Measurements from ENCODE around the gene APPBP2.

Gene APPBP2

DNA sequence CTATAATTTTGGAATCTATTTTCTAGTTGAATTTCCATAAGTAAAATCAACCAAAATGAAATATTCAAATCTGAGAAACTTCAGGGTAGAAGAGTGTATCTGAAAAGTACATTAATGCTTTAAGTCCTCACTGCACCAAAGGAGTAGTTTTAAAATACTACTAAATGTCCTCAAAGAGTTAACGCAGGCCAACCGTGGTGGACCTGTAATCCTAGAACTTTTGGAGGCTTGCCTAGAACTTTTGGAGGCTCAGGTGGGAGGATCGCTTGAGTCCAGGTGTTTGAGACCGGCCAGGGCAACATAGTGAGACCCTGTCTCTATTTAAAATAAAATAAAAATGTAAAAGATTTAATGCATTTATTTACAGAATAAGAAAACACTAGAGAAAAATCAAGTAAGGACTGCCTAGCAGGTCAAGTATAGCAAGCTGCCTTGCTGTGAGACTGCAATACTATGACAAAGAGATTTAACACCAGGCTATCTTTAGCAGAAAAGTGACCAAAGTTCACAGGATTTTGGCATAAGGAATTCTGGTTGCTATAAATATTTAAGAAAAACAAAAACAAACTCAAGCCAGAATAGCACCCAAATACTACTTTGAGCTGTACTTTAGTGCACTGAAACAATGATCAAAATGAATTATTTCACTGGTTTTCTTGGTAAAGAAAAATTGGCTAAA lies 62.7 kb downstream of the APPBP2 start:
- TF ChIP-seq CTCF (conservative IDR thresholded peaks at IDR 0.05), result no peak
- H3K27ac ChIP-seq, result no peak overlapping the region

DNA sequence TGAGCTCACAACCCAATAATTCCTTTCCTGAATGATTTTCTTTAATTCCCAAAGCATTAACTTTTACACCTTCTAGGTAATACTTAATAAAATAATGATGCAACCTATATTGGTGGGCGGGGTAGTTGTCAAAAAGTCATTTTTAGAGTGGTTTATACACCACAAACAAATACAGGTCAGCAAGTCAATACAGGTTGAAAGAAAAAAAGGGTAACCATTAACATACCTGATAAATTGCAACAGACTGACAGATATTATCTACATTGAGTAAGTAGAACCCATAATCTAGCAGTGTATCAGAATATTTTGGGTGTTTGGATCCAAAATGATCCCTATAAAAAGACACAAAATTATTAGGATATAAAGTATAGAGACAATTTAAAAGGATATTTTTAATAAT lies 64.5 kb downstream of the APPBP2 start:
- no peak overlapping the region for H3K27ac ChIP-seq
- no peak for TF ChIP-seq CTCF (conservative IDR thresholded peaks at IDR 0.05)

GRCh38 chr17:60457148-60457547 lies 68.9 kb downstream of the APPBP2 start:
- no peak for TF ChIP-seq CTCF (conservative IDR thresholded peaks at IDR 0.05)
- no peak overlapping the region for H3K27ac ChIP-seq

DNA sequence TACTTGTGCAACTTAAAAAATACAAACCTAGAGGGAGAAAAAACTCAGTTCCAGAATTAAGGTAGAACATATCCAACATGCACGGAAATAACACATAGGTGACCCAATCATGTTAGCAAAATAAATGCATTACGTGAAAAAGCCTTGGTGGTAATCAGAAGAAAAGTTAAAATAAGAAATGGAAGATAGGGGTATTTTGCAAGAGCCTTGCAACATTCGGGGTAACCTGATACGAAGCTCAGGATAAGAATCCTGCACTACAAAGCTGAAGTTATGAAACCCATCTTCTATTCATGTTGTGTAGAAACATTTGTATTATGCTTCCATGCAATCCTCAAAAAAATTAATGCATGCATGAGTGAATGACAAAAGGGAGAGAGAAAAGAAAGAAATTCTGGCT lies 70.7 kb downstream of the APPBP2 start:
- no peak for TF ChIP-seq CTCF (conservative IDR thresholded peaks at IDR 0.05)
- H3K27ac ChIP-seq, result no peak overlapping the region

DNA sequence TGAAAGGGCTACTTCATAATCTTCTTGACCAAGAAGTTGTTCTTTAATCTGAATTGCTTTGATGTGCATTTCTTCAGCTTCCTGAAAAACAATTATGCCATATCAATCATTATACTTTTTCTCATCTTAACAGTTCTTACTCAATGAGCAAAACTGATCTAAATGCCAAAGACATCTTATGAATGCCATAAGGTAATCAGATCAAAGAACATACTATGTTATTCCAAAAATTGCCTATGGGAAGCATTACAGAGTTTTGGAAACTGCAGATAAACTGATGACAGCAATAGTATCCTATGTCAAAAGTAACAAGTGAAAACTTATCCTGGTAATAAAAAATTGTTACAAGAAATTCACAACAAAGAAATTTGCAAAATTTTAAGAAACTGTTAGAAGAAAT lies 74.1 kb downstream of the APPBP2 start:
- H3K27ac ChIP-seq, result no peak overlapping the region
- TF ChIP-seq CTCF (conservative IDR thresholded peaks at IDR 0.05), result no peak

GRCh38 chr17:60451071-60451470 lies 75.0 kb downstream of the APPBP2 start:
- H3K27ac ChIP-seq, result no peak overlapping the region
- TF ChIP-seq CTCF (conservative IDR thresholded peaks at IDR 0.05), result no peak

DNA sequence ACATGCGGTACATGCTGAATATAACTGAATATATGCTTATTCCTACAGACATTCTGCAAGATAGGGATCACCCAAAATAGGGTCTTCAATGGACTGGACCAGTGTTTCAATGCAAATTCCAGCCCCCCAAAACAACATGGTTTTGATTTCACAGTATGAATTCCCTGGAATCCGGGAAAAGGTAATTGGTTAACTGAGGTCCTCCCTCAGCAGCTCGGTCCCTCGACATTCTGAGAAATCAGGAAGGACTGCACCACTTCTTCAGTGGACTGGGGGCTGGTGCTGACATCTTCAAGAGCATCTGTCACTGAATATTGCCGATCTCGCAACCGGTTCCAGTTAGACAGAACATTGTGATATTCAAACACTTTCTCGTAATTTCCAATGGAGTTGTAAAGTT lies 78.7 kb downstream of the APPBP2 start:
- TF ChIP-seq CTCF (conservative IDR thresholded peaks at IDR 0.05), result no peak
- no peak overlapping the region for H3K27ac ChIP-seq
